Activated CD8-positive, alpha-beta T cell treated with anti-CD3 and anti-CD28 coated beads for 36 hours (primary cell): ENCODE results near the gene HSPB9. TPM values are rescaled to one million over a fixed set of nuclear protein-coding genes. Genes with fewer than 3 reads are reported as not detected.

Experiments used
- ATAC-seq: fragments of 200-7000 bp; cut with Tn5 transposase; one replicate; pipeline ENCODE4 v1.10.0; 2021; ENCODE audit warnings: mild to moderate bottlenecking, moderate library complexity
- CTCF ChIA-PET: fragments of 350-600 bp; sonication (Branson Sonifier 250); formaldehyde crosslinking; loops from one replicate; lab custom pipeline; 2021; ENCODE audit warnings: antibody characterized with exemption; lab: Charles Lee
- POLR2A ChIA-PET: fragments of 350-600 bp; sonication (Branson Sonifier 250); formaldehyde crosslinking; loops from one replicate; lab custom pipeline; 2021; ENCODE audit warnings: antibody characterized with exemption; lab: Charles Lee
- DNase-seq: peaks from one replicate; pipeline ENCODE4 v3.0.0-alpha.2; 2020
- H3K27ac Mint-ChIP-seq: one replicate; pipeline ENCODE4 v1.8.0; 2021; ENCODE audit warnings: mild to moderate bottlenecking, mixed read lengths
- H3K27me3 Mint-ChIP-seq: one replicate; pipeline ENCODE4 v1.8.0; 2021; ENCODE audit warnings: mixed read lengths
- H3K36me3 Mint-ChIP-seq: one replicate; pipeline ENCODE4 v1.8.0; 2021; ENCODE audit warnings: low read depth, mixed read lengths
- H3K4me1 Mint-ChIP-seq: one replicate; pipeline ENCODE4 v1.8.0; 2021; ENCODE audit warnings: low read depth, mixed read lengths
- H3K4me3 Mint-ChIP-seq: one replicate; pipeline ENCODE4 v1.8.0; 2021; ENCODE audit warnings: mild to moderate bottlenecking, moderate library complexity, mixed read lengths
- H3K9me3 Mint-ChIP-seq: one replicate; pipeline ENCODE4 v1.8.0; 2021; ENCODE audit warnings: mixed read lengths
- intact Hi-C: fragments of 100-400 bp; cut with micrococcal nuclease; formaldehyde crosslinking; loops from one replicate; pipeline ENCODE4 v1.10.0; 2022
- total RNA-seq, 2 experiments: library from RNA; stranded (reverse); gene quantifications; one replicate each; pipeline ENCODE4 v1.2.3, GENCODE V29; 2021
- TF ChIP-seq, protein P1 (sequence below): fragments of 200-600 bp; IDR thresholded peaks from one replicate; pipeline ENCODE4 v1.8.0; 2022; ENCODE audit warnings: antibody characterized with exemption, mild to moderate bottlenecking

The HSPB9 gene
- total RNA-seq, 2 experiments from 2014 or later: 0.41 TPM; not detected in 1

DNA sequence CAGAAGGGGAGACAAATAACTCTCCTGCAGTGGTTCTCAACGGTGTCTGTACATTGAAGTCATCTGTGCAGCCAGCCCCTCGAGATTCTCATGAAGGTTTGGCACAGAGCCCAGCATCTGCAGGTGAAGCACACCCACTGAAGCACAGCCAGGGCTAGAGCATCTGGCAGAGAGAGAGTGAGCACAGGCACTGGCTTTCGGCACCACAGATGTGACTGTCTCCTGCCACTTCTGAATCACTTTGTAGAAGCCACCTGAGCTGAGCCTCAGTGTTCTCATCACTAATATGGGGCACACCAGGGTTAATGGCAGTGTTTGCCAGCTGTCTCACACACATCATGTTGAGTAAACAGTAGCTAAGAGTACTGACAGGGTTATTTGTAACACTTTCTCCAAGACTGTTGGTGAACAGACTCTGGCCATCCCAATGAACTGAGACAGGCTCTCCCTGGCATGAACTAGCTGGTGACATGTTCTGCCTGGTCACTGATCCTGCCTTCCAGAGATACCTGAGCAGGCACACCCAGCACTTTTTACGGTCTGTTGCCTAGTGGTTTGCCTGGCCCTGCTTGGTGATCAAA, 10.9 kb downstream of the HSPB9 start:
- H3K9me3 Mint-ChIP-seq: no peaks in the 10 kb centered on the region
- CTCF ChIA-PET: interaction anchor here (0.8 to 1.9 kb wide), 5 partner anchors 12 to 270 kb away, joined by 3 to 4 read pairs (median 3); partner anchors contain the start of gene KAT2A
- peak; percentile 75 for ATAC-seq
- peaks cover 55% of the 10 kb centered on the region for H3K4me1 Mint-ChIP-seq
- TF ChIP-seq, protein P1, sequence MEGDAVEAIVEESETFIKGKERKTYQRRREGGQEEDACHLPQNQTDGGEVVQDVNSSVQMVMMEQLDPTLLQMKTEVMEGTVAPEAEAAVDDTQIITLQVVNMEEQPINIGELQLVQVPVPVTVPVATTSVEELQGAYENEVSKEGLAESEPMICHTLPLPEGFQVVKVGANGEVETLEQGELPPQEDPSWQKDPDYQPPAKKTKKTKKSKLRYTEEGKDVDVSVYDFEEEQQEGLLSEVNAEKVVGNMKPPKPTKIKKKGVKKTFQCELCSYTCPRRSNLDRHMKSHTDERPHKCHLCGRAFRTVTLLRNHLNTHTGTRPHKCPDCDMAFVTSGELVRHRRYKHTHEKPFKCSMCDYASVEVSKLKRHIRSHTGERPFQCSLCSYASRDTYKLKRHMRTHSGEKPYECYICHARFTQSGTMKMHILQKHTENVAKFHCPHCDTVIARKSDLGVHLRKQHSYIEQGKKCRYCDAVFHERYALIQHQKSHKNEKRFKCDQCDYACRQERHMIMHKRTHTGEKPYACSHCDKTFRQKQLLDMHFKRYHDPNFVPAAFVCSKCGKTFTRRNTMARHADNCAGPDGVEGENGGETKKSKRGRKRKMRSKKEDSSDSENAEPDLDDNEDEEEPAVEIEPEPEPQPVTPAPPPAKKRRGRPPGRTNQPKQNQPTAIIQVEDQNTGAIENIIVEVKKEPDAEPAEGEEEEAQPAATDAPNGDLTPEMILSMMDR: no peak
- no peaks in the 10 kb centered on the region for H3K27me3 Mint-ChIP-seq
- intact Hi-C loops: no loop called here
- no peak overlapping the region for H3K4me3 Mint-ChIP-seq
- peaks cover 15% of the 10 kb centered on the region for H3K36me3 Mint-ChIP-seq
- peak; percentile 61 for DNase-seq
- POLR2A ChIA-PET: interaction anchor here (0.7 to 5.6 kb wide), 3 partner anchors 9 to 100 kb away, joined by 3 to 24 read pairs (median 3); partner anchors contain the start of genes HSPB9 and KAT2A
- H3K27ac Mint-ChIP-seq: peak overlapping the region; percentile 43

DNA sequence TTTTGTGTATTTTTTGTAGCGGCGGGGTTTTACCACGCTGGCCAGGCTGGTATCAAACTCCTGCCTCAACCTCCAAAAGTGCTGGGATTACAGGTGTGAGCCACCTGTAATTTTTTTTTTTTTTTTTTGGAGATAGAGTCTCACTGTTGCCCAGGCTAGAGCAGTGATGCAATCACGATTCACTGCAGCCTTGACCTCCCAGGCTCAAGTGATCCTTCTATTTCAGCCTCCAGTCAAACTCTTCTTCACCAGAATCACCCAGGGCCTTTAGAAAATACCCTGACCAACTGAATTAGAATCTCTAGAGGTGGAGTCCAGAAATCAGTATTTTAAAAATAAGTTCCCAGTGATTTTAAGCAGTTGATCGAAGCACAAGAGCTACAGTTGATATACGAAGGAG, 12.5 kb downstream of the HSPB9 start:
- ATAC-seq (no peak), DNase-seq (no peak)
- no peaks in the 10 kb centered on the region for H3K27me3 Mint-ChIP-seq
- H3K4me3 Mint-ChIP-seq: no peak overlapping the region
- no peaks in the 10 kb centered on the region for H3K9me3 Mint-ChIP-seq
- intact Hi-C loops: no loop called here
- peaks cover 58% of the 10 kb centered on the region for H3K4me1 Mint-ChIP-seq
- ChIA-PET CTCF (interaction anchor here (0.9 to 1.6 kb wide), 4 partner anchors 16 to 34 kb away, joined by 3 to 5 read pairs (median 4); no protein-coding TSS in a partner anchor), POLR2A (interaction anchor here (1.0 to 1.7 kb wide), 2 partner anchors 17 to 169 kb away, joined by 3 to 4 read pairs; no protein-coding TSS in a partner anchor)
- peaks cover 13% of the 10 kb centered on the region for H3K36me3 Mint-ChIP-seq
- H3K27ac Mint-ChIP-seq: peak overlapping the region; percentile 28
- TF ChIP-seq, protein P1: no peak

DNA sequence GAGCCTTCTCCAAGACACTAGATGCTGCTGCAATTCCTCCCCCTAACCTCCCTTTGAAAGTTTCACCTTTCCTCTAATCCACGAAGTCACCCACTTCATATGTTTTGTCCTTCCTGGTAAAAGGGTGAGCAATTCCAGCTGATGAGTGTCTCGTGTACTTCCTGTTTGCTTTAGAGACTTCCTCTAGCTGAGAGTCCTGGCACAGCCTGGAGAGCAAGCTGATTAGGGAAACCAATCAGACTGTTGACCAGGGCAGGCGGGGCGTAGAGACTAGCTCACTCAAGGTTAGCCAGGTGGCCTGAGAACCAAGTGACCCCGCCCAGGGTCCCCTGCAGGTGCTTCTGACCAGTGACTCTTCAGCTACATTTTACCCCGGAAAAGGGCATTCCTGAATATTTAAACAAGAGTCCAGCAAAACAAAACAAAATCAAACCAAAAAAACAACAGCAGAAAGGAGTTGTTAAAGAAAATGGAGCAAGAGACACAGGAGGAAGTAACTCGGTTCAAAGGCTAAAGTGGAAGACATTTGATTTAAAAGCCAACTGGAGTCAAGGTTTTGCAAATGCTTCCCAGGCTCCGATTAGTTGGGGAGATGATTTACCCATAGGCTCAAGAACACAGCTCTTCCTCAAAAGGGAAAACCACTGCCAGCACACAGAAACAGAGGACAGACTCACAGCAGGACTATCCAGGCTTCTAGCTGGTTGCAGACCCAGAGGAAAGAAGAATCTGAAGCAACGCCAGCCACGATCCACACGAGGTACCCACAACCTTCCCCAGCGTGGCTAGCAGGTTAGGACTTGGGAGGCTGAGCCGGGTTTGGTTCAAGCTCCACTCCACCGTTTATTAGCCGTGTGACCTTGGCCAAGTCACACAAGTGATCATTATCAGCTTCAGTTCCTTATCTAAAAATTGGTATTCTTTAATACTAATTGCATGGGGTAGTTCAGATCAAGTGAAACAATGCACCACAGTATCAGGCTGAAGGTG, 13.4 kb downstream of the HSPB9 start:
- Mint-ChIP-seq H3K4me1 (peaks cover 57% of the 10 kb centered on the region), H3K27ac (peak overlapping the region; percentile 28), H3K36me3 (peaks cover 9% of the 10 kb centered on the region), H3K9me3 (no peaks in the 10 kb centered on the region), H3K27me3 (no peaks in the 10 kb centered on the region), H3K4me3 (no peak overlapping the region)
- DNase-seq (no peak), ATAC-seq (no peak)
- TF ChIP-seq, protein P1: no peak
- intact Hi-C loops: no loop called here
- ChIA-PET CTCF (interaction anchor here (0.8 to 1.6 kb wide), 8 partner anchors 17 to 270 kb away, joined by 3 to 6 read pairs (median 4); no protein-coding TSS in a partner anchor), POLR2A (interaction anchor here (1.4 to 1.7 kb wide), 2 partner anchors 17 to 18 kb away, joined by 3 to 4 read pairs; no protein-coding TSS in a partner anchor)

DNA sequence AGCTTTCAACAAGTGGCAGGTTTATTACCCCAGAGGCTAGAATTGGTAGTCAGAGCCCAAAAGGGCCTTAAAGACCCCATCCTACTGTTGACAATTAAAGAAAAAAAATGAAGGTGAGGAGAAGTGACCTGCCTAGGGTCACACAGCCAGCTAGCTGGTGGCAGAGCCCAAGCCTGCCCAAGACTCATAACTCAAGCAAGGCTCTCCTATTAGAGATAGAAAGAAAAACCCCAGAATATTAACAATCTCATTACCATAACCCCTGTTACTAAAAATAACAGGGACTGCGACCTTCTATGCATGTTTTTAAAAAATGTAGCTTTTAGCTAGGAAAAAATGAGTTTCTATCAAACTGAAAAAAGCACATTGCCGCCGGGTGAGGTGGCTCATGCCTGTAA, 14.0 kb downstream of the HSPB9 start:
- no peak overlapping the region for H3K4me3 Mint-ChIP-seq
- H3K4me1 Mint-ChIP-seq: peaks cover 57% of the 10 kb centered on the region
- DNase-seq (no peak), ATAC-seq (no peak)
- POLR2A ChIA-PET: interaction anchor here (0.9 to 1.7 kb wide), 4 partner anchors 15 to 17 kb away, joined by 3 to 4 read pairs (median 3); no protein-coding TSS in a partner anchor
- TF ChIP-seq, protein P1: no peak
- H3K27me3 Mint-ChIP-seq: no peaks in the 10 kb centered on the region
- H3K27ac Mint-ChIP-seq: no peak overlapping the region
- CTCF ChIA-PET: interaction anchor here (1.0 to 1.6 kb wide), 7 partner anchors 17 to 269 kb away, joined by 3 to 6 read pairs (median 4); partner anchors contain the start of gene KCNH4
- no peaks in the 10 kb centered on the region for H3K9me3 Mint-ChIP-seq
- intact Hi-C loops: no loop called here
- H3K36me3 Mint-ChIP-seq: peaks cover 11% of the 10 kb centered on the region
